ENCODE data around the gene VEGFD.

The VEGFD gene

GRCh38 chrX:15398874-15399273 lies 14.7 kb upstream of the VEGFD start:
- H3K4me3 ChIP-seq (ENCODE audit: low read length): no peak overlapping the region
- no peak for TF ChIP-seq ZNF274 (IDR thresholded peaks at IDR 0.05; ENCODE audit: low read depth, low read length)

GRCh38 chrX:15395789-15396188 lies 11.6 kb upstream of the VEGFD start:
- no peak for TF ChIP-seq ZNF274 (IDR thresholded peaks at IDR 0.05; ENCODE audit: low read depth, low read length)
- no peak overlapping the region for H3K4me3 ChIP-seq (ENCODE audit: low read length)

DNA sequence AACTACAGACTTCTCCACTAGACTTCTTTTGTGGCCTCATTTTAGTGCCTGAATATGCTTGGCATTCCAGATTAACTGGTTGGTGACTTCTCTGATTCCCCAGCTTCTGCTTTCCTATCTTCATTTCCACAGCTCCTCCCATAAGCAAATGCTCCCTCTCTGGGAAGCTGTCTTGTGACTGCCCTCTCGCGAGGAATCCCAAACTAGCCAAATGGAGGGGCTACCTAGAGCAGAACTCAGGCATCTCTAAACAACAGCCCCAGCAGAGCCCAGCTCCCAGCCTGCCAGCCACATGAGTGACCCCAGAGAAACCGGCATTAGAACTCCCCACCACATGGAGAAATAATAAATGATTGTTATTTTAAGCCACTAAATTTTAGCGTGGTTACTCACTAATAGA lies 7.6 kb upstream of the VEGFD start:
- no peak for TF ChIP-seq ZNF274 (IDR thresholded peaks at IDR 0.05; ENCODE audit: low read depth, low read length)

DNA sequence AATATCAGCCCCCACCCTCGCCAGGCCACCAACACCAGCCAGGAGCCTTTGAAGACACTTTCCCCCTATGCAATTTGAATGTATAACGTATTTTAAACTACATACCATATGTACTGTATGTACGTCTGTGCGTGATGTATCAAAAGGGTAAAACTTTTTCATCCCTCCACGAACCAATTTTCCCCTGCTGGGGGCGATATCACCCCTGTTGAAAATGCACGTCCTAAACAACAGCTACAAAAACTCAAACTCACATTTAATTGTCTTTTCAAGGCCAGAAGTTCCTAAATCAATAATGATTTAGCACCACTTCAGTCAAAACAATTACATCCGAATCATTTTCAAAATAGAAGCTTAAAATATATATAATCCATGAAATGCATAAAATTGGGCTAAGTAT lies 1.4 kb downstream of the VEGFD start:
- H3K4me3 ChIP-seq (ENCODE audit: low read length): no peak overlapping the region
- TF ChIP-seq ZNF274 (IDR thresholded peaks at IDR 0.05; ENCODE audit: low read depth, low read length): no peak

More for the DNA sequence above, 7.6 kb upstream of the VEGFD start:
- no peak overlapping the region for H3K4me3 ChIP-seq (ENCODE audit: low read length)

GRCh38 chrX:15376956-15377355 lies 7.3 kb downstream of the VEGFD start:
- no peak for TF ChIP-seq ZNF274 (IDR thresholded peaks at IDR 0.05; ENCODE audit: low read depth, low read length)
- H3K4me3 ChIP-seq (ENCODE audit: low read length): no peak overlapping the region

- TF ChIP-seq ZNF274 (IDR thresholded peaks at IDR 0.05; ENCODE audit: low read depth, low read length): no peak
- no peak overlapping the region for H3K4me3 ChIP-seq (ENCODE audit: low read length)
Measured at GRCh38 chrX:15373976-15374375, 10.2 kb downstream of the VEGFD start.

DNA sequence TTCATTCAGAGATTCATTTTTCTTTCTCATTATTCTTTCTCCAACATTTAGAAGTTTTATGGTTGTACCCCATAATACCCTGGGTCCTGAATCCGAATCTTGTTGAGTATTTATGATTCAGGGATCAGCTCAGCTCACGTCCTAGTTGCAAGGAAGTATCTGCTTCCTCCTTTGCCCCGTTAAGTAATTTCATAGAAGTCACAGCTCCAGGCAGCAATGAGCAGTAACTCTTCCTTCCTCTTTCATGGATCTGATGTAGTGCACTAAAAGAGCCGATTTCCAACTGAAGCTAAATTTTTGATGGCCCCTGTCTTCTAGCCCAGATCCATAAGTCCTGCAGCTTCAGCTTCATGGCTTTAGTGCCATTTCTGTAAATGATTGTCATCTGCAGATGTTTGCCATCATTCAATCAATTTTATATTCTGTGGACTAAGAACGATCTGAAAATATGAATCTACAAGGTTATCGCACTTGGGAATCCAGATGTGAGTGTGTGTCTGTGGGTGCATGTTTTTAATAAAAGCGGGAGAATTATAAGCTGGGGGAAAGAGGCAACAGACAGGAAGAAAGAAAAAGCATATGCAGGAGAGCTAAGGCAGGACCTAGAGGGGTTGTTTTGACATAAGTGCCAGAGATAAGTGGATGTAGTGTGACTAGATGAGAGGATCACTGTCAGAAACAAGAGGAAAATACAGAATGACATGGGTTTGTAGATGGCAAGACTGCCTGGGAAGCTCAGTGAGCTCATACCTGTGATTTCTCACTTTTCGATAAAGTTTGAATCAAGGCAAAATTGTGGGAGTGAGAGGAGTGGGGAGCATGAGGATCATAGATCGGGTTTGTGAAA lies 17.5 kb downstream of the VEGFD start:
- H3K4me3 ChIP-seq (ENCODE audit: low read length): no peak overlapping the region
- no peak for TF ChIP-seq ZNF274 (IDR thresholded peaks at IDR 0.05; ENCODE audit: low read depth, low read length)

GRCh38 chrX:15359701-15360100 lies 24.5 kb downstream of the VEGFD start:
- TF ChIP-seq ZNF274 (IDR thresholded peaks at IDR 0.05; ENCODE audit: low read depth, low read length): no peak
- H3K4me3 ChIP-seq (ENCODE audit: low read length): no peak overlapping the region

DNA sequence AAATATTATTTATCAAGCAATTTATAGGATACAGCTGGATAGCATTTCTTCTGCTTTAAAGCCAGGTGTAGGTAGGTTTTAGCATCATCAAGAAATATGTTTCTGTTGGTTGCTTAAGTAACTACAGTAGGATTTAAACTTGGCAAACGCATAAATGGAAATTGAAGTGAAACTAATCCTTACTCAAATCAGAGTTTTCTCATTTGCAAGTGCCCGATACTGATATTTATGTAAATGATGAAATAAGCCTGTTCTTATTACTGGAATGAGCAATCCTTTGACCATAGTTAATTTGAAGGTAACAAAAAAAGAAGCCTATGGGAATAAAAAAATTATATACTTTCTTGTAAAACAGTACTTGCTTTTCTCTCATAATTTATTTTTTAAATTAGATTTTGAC lies 25.7 kb downstream of the VEGFD start:
- no peak overlapping the region for H3K4me3 ChIP-seq (ENCODE audit: low read length)
- no peak for TF ChIP-seq ZNF274 (IDR thresholded peaks at IDR 0.05; ENCODE audit: low read depth, low read length)

GRCh38 chrX:15356444-15356843 lies 27.8 kb downstream of the VEGFD start:
- no peak overlapping the region for H3K4me3 ChIP-seq (ENCODE audit: low read length)
- no peak for TF ChIP-seq ZNF274 (IDR thresholded peaks at IDR 0.05; ENCODE audit: low read depth, low read length)

DNA sequence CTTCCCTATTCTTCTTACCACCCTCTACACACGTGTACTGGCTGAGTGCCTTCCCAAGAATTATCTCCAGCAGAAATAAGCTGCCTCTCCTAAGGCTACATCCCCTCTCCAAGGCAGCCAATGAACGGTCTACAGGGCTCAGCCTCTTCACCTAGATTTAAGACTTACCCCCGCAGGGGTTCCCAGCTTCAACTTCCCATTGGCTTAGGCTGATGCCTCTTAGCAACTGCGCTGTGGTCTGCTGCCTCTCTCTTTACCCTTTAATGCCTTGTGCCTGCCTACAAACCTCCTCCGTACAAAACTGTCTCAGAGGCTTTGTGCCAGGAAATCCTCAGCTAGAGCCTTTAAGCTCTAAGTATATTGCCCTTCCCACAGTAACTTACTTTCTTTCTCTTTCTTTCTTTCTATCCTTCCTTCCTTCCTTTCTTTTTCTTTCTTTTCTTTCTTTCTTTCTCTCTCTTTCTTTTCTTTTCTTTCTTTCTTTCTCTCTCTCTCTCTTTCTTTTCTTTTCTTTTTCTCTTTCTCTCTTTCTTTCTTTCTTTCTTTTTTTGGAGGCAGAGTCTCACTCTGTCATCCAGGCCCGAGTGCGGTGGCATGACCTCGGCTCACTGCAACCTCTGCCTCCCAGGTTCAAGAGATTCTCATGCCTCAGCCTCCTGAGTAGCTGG lies 33.8 kb downstream of the VEGFD start:
- TF ChIP-seq ZNF274 (IDR thresholded peaks at IDR 0.05; ENCODE audit: low read depth, low read length): no peak
- no peak overlapping the region for H3K4me3 ChIP-seq (ENCODE audit: low read length)

DNA sequence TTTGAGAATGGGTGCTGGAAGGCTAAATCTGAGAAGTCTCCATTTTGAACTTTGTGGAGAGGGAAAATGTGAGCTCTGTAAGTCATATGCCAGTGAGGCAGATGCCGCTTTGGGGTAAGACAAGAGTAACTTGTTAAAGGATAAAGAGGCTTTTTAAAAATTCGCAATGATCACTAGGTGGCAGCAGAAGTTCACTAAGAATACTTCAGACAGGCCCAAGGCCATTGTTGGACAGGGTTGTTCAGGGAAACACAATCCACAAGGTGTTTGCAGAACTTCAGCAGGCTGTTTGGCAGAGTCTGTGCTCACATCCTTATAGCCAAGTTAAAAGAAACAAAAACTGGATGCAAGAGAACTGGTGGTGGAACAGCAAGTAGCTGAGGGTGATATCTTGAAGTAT lies 35.2 kb downstream of the VEGFD start:
- no peak for TF ChIP-seq ZNF274 (IDR thresholded peaks at IDR 0.05; ENCODE audit: low read depth, low read length)
- no peak overlapping the region for H3K4me3 ChIP-seq (ENCODE audit: low read length)

DNA sequence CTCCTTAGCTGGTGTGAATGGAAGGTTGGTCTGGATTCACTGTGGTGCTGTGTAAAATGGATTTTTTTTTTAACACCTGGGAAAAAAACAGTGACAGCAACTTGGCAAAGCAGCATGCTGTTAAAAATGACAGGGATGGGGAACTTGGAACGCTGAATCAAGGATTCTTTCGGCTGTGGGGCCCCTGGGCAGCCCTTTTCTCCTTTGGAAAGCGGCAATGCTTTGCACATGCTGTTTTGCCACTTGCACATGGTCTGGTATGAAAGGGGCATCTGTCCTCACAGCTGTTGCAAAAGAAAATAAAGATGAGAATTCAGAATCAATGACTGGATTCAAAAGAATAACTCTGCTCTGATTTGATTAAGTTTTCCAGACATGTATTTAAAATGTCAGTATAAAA lies 38.2 kb downstream of the VEGFD start:
- no peak for TF ChIP-seq ZNF274 (IDR thresholded peaks at IDR 0.05; ENCODE audit: low read depth, low read length)
- H3K4me3 ChIP-seq (ENCODE audit: low read length): no peak overlapping the region

- no peak overlapping the region for H3K4me3 ChIP-seq (ENCODE audit: low read length)
- TF ChIP-seq ZNF274 (IDR thresholded peaks at IDR 0.05; ENCODE audit: low read depth, low read length): no peak
Measured at GRCh38 chrX:15344106-15344505, 40.1 kb downstream of the VEGFD start.

DNA sequence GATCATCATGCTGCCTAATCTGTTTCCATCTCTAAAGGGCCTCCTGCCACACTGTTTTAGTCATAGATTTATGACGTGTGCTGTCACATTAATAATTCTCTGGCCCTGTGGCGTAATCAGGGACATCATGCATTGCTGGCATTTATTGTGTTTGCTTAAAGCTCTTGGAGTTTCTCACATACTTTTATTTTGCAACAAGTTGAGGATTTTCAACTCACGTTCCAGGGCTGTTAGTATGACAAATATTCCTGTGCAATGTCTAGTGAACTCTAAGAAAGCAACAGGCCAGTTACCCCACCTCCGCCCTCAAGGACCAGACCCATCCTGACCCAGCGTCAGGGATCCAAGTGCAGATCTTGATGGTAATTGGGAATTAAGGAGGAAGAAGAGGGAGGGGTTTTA lies 41.1 kb downstream of the VEGFD start:
- TF ChIP-seq ZNF274 (IDR thresholded peaks at IDR 0.05; ENCODE audit: low read depth, low read length): no peak
- H3K4me3 ChIP-seq (ENCODE audit: low read length): no peak overlapping the region

All from GM08714 (cell line).